Measurements from ENCODE around the gene LPAR2.

The LPAR2 gene

DNA sequence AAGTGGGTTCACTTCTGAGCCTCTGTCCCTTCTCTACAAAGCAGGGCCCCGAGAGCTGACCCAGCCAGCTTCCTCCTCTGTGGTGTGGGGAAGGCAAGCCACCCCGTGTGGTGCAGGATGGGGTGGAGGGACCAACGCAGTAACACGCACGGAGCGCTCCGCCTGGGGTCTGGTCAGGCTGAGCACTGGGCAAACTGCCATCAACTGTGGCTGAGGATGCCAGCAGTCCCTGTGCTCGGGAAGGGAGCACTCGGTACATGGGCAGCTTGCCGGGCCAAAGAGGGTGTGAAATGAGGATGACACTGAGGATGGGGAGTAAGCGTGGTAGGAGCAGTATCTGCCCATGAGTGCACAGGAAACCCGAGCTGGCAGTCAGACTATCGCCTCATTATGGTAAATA is 23.1 kb upstream of the LPAR2 start:
- no peak overlapping the region for H3K4me3 ChIP-seq (replicated peaks; ENCODE audit: low read depth, low read length)
- H3K36me3 ChIP-seq (ENCODE audit: control insufficient read depth, insufficient read depth, low read length) = peaks cover 72% of the 10 kb centered on the region
- H3K27me3 ChIP-seq (replicated peaks; ENCODE audit: control insufficient read depth, insufficient read depth, low read length) = no peaks in the 10 kb centered on the region
- no peak for DNase-seq (ENCODE audit: extremely low read depth, insufficient read length)
- TF ChIP-seq, protein P1, sequence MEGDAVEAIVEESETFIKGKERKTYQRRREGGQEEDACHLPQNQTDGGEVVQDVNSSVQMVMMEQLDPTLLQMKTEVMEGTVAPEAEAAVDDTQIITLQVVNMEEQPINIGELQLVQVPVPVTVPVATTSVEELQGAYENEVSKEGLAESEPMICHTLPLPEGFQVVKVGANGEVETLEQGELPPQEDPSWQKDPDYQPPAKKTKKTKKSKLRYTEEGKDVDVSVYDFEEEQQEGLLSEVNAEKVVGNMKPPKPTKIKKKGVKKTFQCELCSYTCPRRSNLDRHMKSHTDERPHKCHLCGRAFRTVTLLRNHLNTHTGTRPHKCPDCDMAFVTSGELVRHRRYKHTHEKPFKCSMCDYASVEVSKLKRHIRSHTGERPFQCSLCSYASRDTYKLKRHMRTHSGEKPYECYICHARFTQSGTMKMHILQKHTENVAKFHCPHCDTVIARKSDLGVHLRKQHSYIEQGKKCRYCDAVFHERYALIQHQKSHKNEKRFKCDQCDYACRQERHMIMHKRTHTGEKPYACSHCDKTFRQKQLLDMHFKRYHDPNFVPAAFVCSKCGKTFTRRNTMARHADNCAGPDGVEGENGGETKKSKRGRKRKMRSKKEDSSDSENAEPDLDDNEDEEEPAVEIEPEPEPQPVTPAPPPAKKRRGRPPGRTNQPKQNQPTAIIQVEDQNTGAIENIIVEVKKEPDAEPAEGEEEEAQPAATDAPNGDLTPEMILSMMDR (IDR thresholded peaks at IDR 0.05; ENCODE audit: insufficient read depth, low read length, poor library complexity, severe bottlenecking) = no peak

DNA sequence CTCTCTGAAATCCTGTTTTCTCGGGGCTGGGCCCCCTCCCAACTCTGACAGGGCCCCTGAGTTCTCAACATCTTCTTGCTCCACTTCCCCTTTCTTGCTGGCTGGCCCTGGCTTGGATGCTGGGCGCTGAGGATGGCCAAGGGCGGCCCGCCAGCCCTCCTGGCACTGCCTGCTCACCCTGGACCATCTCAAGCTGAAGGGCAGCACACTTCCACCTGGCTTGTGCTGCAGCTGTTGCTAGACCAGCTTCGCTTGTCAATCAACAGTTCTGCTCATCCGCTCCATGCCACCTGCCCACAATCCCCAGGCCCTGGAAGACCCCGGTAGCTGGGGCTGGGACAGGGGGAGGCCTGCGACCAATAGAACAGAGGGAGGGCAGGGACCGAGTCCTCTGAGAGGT is 22.3 kb upstream of the LPAR2 start:
- TF ChIP-seq, protein P1 (IDR thresholded peaks at IDR 0.05; ENCODE audit: insufficient read depth, low read length, poor library complexity, severe bottlenecking) = no peak
- H3K27me3 ChIP-seq (replicated peaks; ENCODE audit: control insufficient read depth, insufficient read depth, low read length) = no peaks in the 10 kb centered on the region
- no peak overlapping the region for H3K4me3 ChIP-seq (replicated peaks; ENCODE audit: low read depth, low read length)
- peaks cover 69% of the 10 kb centered on the region for H3K36me3 ChIP-seq (ENCODE audit: control insufficient read depth, insufficient read depth, low read length)
- DNase-seq (ENCODE audit: extremely low read depth, insufficient read length) = no peak

DNA sequence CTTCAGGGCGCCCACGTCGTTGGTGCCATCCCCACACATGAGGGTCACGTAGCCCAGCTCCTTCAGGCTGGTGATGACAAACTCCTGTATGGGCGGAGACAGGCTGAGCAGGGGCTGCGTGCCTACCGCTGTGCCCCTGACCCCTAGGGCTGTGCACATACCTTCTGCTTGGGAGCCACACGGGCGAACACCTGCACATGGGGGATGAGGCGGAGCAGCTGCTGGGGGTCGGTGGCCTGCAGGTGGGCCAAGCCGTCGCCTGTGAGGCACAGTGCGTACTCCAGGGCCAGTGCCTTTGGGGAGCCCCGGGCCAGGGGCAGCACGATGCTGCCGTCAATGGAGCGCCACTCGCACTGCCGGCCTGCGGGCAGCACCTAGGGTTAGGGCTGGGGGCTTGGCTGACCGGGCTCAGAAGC is 21.6 kb upstream of the LPAR2 start:
- no peaks in the 10 kb centered on the region for H3K27me3 ChIP-seq (replicated peaks; ENCODE audit: control insufficient read depth, insufficient read depth, low read length)
- no peak overlapping the region for H3K4me3 ChIP-seq (replicated peaks; ENCODE audit: low read depth, low read length)
- TF ChIP-seq, protein P1 (IDR thresholded peaks at IDR 0.05; ENCODE audit: insufficient read depth, low read length, poor library complexity, severe bottlenecking) = no peak
- peaks cover 64% of the 10 kb centered on the region for H3K36me3 ChIP-seq (ENCODE audit: control insufficient read depth, insufficient read depth, low read length)
- DNase-seq (ENCODE audit: extremely low read depth, insufficient read length) = no peak

DNA sequence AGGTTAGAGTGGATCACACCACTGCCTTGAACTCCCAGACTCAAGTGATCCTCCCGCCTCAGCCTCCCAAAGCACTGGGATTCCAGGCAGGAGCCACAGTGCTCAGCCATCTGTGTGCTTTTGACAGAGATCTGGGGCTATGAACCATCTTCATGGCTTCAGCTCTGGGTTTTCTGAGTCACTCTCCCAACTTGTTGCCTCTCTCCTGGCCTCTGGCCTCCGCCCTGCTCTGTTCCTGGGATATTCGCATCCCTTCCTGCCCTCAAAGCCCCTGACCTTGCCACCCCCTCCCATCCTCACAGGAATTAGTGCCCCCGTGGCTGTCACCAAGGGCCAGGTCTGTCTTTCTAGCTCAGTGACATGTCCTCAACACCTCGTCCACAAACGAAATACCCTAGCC is 21.1 kb upstream of the LPAR2 start:
- H3K36me3 ChIP-seq (ENCODE audit: control insufficient read depth, insufficient read depth, low read length) = peaks cover 60% of the 10 kb centered on the region
- no peak for DNase-seq (ENCODE audit: extremely low read depth, insufficient read length)
- TF ChIP-seq, protein P1 (IDR thresholded peaks at IDR 0.05; ENCODE audit: insufficient read depth, low read length, poor library complexity, severe bottlenecking) = no peak
- H3K27me3 ChIP-seq (replicated peaks; ENCODE audit: control insufficient read depth, insufficient read depth, low read length) = no peaks in the 10 kb centered on the region
- no peak overlapping the region for H3K4me3 ChIP-seq (replicated peaks; ENCODE audit: low read depth, low read length)

DNA sequence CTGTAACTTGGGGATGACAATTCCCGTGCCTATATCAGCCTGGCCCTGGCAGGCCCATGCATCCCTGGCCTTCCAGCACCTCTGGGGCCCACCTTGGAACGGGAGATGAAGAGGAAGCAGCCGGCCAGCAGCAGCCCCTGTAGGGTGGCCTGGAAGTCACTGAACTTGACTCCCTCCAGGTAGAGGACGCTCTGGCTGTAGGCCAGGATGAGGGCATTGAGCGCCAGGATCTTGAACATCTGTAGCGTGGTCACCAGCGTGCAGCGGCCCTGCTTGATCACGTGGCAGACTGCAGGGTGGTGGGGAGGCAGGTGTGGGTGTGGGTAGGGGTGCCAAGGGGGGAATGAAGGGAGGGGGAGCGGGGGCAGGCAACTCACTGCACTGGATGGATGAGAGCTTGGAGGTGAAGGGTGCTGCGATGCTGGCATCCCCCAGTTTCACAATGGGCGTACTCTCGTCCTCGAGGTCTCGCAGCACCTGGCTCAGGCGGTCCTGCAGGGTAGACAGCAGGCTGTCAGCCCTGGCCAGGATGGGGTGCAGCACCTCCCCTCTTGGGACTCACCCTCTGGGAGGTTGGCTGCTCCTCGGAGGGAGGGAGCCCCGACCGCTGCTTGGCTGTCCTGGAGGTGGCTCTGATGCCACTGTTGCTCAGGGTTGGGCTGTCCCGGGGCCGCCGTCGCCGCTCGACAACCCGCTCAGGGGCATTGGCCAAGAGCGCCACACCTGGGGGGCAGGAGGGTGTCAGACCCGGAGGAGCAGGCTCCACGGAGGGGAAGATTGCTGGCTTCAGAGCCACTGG is 19.2 kb upstream of the LPAR2 start:
- H3K4me3 ChIP-seq (replicated peaks; ENCODE audit: low read depth, low read length) = no peak overlapping the region
- TF ChIP-seq, protein P1 (IDR thresholded peaks at IDR 0.05; ENCODE audit: insufficient read depth, low read length, poor library complexity, severe bottlenecking) = no peak
- H3K36me3 ChIP-seq (ENCODE audit: control insufficient read depth, insufficient read depth, low read length) = peaks cover 47% of the 10 kb centered on the region
- no peak for DNase-seq (ENCODE audit: extremely low read depth, insufficient read length)
- no peaks in the 10 kb centered on the region for H3K27me3 ChIP-seq (replicated peaks; ENCODE audit: control insufficient read depth, insufficient read depth, low read length)

Data from GM06990 (cell line).